HG03342 (cell line): ENCODE measurements around the gene NPBWR2.

Experiments used
- ATAC-seq: cut with Tn5 transposase; IDR thresholded peaks from one replicate; pipeline ENCODE4 v1.9.1; 2021; ENCODE audit warnings: mild to moderate bottlenecking, moderate library complexity; ENCODE audit not compliant: unreplicated experiment

The NPBWR2 gene

DNA sequence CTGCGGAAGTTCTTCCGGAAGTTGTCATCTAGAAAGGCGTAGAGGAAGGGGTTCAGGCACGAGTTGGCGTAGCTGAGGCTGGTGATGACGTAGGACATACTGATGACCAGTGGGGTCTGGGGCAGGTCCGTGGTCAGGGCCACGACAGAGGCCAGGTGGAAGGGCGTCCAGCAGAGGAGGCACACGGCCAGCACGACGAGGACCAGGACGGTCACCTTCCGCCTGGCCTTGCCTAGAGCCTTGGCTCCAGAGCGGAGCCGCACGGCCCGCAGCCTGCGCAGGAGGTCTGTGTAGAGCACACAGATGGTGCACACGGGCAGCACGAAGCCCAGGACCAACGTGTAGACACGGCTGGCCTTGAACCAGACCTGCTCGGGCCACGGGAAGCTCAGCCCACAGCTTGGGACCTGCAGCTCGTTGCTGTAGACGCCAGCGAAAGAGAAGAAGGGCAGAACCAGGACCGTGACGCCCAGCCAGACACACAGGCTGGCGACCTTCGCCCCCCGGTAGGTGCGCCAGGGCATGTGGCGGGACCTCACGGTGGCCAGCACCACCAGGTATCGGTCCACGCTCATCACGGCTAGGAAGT is 1.4 kb downstream of the NPBWR2 start:
- ATAC-seq = no peak

DNA sequence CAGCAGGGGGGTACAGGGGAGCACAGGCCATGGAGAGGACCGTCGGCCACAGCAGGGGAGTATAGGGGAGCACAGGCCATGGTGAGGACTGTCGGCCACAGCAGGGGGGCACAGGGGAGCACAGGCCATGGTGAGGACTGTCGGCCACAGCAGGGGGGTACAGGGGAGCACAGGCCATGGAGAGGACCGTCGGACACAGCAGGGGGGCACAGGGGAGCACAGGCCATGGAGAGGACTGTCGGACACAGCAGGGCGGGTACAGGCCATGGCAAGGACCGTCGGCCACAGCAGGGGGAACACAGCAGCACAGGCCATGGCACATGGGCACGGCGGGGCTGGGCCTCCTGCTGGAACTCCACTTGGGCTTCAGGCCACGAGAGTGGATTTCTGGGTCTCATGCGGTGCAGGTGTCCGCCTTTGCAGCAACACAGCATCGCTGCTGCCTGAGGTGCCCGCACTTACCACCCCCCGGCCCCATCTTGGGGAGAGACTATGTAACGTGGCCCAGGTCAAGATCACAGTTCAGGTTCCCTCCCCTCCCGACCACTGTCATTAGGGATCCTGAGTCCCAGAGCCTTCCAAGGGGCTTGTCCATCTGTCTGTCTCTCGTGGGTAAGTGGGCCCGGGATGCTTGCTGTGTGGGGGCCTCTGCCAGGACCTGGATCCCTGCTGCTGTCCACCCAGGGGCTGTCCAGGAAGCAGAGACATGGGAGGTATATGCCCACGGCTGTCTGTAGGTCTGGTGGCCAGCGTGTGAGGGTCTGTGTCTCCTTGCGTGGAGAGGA is 2.5 kb downstream of the NPBWR2 start:
- no peak for ATAC-seq

DNA sequence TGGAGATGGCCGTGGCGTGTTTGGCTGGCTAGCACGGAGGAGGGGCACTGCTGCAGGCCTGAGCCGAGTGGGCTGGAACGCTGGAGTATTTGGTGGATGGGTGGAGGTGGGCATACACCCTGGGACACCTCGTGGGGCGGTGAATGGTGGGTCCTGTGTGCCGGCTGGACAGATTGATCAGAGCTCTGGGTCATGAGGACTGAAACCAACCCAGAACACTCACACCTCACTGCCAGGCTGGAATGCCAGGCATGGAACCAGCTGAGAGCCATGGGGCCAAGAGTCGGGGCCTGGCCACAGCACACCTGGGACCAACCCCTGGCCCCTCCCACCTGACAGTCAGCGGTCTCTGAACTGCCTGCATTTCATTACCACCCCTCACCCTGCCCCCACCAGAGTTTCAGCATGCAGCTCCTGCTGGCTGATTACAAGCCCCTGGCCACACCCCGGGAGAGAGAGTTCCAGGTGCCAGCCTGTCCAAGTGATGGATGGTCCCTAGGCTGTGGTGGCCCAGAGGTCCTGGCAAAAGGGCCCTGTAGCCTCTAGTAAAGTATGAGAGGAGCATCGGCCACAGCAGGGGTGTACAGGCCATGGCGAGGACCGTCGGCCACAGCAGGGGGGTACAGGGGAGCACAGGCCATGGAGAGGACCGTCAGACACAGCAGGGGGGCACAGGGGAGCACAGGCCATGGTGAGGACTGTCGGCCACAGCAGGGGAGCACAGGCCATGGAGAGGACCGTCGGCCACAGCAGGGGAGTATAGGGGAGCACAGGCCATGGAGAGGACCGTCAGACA is 3.3 kb downstream of the NPBWR2 start:
- no peak for ATAC-seq

DNA sequence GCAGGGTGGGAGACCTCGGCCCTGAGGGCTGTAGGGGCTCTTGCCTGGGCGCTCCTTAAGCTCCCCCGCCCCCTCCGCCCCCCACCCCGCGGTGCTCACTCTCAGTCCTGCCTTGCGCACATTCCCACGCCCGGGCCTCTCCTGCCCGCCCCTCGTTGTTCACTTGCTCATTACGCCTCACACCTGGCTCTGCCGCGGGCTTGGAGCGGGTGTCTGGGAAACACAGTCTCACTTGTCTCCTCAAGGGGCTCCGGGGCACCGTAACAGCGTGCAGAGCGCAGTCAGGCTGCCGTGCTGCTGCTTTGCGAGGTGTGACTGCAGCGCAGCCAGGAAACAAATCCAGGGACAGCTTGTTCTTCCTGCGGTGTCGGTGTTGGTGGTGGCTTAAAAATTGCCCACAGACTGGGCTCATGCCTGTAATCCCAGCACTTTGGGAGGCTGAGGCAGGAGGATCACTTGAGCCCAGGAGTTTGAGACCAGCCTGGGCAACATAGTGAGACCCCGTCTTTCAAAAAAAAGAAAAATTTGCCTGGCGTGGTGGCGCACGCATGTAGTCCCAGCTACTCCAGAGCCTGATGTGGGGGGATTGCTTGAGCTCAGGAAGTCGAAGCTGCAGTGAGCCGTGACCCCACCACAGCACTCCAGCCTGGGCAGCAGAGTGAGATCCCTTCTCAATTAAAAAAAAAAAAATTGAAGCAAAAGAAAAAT is 4.6 kb downstream of the NPBWR2 start:
- no peak for ATAC-seq

DNA sequence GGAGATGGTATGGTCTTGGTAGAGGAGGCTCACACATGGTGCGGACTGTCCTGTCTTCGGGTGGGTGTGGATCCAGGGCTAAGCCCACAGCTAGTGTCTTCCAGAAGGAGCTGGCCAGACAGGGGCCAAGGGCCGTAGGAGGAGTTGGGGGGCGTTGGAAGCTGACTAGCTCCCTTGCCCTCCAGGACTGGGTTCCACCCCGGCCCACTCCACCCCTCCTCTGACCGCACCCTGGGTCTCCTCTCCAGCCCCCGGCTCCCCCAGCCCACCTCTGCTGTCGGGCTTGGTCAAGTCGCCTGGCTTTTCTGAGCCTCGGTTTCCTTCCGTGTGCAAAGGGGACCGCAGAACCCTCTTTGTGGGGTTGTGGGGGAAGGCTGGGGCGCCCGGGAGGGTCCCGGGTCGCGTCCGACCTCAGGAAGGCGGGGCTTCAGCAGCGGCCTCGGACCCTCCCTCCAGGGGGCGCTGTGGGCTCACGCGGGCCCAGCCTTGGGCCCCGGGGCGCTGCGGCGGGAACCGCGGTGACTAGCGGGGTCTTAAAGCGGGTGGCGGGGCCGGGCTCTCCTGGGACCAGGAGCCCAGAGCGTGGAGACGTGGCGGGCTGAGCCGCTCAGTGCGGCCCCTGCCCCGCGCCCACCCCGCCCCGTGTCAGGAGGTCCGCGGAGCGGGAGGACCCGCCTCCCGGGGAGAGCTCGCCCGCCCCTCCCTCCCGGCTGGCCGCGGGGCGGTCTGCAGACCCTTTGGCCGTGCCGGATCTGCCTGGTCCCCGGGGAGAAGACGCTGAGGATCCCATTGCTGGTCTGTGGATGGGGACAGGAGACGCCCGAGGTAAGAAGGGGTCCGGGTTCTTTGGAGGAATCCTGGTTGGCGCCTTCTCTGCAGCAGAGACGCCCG is 5.4 kb downstream of the NPBWR2 start:
- ATAC-seq = no peak

DNA sequence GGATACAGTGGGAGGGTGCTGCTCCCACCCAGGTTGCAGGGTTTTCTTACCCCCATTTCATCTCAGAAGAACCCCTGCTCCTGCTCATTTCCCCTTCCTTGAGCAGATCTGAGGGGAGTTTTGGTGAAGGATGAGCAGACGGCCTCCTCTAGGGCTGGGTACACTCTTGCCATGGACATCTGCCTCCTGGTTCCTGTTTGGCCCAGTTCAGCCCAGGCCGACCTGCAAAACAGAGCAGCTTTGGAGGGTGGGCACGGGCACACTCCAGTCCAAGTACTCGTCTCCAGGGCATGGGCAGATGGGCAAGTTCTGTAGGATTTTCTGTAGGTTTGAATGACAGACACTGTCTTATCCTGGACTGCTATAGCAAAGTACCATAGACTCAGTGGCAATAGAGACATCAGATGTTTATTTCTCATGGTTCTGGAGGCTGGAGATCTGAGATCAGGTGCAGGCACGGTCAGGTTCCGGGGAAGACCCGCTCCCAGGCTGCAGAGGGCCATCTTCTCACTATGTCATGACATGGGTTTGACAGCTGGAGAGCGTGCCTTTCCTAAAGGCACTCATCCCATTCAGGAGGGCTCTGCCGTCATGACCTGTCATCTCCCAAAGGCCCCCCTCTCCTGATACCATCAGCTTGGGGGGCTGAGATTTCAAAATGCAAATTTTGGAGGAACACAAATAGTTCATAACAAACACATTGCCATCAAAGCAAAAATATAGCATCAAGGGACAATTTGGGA is 6.2 kb downstream of the NPBWR2 start:
- ATAC-seq = no peak

DNA sequence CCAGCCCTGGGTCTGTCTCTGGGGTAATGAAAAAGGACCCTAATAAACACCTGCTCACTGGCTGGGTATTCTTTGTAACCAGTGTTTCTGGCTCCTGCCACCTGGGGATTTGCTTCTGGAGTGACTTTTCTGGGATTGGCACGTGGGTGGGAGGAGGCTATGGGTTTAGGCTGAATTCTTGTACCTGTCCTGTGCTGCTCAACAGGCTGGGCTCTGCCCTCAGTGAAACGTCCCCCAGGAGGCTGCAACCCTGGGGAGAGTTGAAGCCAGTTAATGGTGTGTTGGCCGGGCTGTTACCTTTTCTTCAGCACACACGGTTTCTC is 6.8 kb downstream of the NPBWR2 start:
- ATAC-seq = no peak

DNA sequence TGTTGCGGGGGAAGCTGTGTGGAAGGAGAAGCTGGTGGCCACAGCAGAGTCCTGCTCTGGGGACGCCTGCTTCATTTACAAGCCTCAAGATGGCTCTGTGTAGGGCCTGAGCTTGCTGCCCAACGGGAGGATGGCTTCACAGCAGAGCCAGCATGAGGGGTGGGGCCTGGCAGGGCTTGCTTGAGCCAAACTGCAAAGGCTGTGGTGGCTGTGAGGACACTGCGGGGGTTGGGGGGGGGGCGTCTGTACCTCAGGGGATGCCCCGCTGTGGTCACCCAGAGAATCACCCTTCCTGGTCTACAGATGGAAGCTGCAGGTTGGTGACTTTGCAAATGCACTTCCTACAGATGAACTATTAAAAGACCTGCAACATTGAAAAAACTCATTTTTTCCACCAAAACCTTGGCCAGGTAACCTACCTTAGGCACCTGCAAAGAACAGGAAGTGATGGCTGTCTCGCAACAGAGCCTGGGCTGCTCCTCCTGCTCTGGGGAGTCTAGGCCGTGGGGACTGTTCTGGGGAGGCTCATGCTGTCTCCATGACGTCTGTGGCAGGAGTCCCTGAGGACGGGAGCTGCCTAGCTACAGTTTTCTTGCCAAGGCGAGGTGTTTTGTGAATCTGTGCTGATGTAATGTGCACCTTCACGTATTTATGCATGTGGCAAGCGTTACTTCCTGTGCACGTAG is 7.3 kb downstream of the NPBWR2 start:
- no peak for ATAC-seq

DNA sequence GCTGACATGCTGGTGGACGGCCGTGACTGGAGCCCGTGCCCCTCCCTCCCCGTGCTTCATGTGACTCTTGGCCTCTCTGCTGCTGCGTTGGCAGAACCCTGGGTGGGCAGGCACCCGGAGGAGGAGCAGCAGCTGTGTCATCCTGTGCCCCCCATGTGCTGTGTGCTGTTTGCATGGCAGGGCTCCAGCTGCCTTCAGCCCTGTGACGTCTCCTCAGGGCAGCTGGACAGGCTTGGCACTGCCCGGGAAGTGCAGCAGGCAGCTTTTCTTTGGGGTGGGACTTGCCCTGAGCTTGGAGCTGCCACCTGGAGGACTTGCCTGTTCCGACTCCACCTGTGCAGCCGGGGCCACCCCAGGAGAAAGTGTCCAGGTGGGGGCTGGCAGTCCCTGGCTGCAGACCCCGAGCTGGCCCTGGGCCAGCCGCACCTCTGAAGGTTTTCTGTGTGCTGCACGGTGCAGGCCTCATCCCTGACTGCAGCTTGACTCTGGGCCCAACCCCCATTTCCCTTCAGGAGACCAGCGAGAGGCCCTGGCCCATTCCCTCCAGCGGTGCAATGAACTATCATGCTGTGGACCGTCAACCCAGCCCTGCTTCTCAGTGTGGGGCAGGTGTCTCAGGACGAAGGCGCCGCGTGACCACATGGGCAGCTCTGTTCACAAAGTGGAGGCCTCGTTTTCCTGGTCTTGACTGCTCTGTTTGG is 8.1 kb downstream of the NPBWR2 start:
- ATAC-seq = no peak

DNA sequence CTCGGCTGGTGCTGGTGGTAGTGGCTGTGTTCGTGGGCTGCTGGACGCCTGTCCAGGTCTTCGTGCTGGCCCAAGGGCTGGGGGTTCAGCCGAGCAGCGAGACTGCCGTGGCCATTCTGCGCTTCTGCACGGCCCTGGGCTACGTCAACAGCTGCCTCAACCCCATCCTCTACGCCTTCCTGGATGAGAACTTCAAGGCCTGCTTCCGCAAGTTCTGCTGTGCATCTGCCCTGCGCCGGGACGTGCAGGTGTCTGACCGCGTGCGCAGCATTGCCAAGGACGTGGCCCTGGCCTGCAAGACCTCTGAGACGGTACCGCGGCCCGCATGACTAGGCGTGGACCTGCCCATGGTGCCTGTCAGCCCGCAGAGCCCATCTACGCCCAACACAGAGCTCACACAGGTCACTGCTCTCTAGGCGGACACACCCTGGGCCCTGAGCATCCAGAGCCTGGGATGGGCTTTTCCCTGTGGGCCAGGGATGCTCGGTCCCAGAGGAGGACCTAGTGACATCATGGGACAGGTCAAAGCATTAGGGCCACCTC is 8.8 kb downstream of the NPBWR2 start:
- ATAC-seq = no peak

DNA sequence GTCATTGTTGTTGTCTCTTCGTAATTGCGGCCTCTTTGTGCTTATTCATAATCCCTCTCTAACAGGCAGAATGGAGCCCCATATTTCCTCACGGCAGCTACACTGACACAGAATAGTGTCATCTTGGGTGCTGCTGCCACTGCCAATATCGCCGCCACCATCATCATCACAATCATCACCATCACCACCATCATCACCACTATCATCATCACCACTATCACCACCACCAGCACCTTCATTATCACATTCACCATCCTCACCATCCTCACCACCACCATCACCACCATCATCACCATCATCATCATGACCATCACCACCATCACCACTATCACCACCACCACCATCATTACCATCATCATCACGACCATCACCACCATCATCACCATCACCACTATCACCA is 10.8 kb downstream of the NPBWR2 start:
- ATAC-seq = no peak

DNA sequence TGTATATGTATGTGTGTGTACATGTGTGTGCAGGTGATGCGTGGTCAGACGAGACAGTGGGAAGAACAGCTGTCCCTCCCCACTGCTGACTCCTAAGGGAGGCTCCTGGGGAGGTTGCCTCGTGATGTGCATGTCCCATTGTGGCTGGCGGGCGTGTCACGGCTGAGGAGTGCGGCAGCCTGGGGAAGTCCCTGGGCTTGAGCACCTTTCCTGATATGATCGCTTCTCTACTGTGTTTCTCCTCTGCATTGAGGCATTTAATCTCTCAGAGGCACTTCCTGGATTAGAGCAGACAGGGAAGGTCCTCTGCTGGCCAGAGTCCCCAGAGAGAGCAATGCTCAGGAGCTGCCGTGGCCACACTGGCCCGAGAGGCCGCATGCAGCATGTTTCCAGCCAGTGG is 11.4 kb downstream of the NPBWR2 start:
- no peak for ATAC-seq

DNA sequence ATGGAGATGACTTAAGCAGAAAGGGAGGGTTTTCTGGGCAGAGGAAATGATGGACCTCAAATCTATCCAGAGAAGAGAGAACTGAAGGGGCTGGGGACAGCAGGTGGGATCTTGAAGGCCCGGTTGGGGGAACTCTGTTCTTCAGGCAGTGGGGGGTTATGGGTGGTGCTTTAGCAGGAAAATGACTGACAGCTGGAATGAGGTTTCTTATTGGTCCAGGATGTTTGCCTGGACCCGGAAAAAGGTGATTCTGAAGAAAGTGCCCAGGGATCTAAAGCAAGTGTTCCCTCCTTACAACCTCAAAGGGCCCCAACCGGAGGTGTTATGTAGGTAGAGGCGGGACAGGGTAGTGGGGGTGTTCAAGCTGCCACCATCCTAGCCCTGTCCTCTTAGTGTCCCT is 11.9 kb downstream of the NPBWR2 start:
- no peak for ATAC-seq

DNA sequence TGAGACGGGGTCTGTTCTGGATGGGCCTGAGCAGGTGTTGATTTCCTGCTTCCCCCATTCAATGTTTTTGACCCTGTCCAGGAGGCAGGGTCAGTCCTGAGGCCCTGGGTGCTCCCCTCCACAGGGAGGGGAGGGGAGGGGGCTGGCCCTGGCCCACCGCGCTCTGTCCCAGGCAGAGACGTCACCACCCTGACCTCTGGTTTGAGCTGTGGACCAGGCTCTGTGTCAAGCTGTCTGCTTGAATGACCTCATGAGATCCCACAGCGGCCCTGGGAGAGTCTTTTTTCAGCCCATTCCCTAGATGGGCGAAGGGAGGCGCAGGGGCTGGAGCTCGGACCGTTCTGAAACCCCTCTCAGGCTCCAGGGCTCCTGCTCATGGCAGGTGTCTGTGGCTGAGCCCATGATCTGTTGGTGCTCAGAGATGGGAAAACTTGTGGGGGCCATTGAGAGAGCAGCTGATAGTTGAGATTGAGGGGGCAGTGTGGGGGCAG is 14.3 kb downstream of the NPBWR2 start:
- ATAC-seq = no peak

DNA sequence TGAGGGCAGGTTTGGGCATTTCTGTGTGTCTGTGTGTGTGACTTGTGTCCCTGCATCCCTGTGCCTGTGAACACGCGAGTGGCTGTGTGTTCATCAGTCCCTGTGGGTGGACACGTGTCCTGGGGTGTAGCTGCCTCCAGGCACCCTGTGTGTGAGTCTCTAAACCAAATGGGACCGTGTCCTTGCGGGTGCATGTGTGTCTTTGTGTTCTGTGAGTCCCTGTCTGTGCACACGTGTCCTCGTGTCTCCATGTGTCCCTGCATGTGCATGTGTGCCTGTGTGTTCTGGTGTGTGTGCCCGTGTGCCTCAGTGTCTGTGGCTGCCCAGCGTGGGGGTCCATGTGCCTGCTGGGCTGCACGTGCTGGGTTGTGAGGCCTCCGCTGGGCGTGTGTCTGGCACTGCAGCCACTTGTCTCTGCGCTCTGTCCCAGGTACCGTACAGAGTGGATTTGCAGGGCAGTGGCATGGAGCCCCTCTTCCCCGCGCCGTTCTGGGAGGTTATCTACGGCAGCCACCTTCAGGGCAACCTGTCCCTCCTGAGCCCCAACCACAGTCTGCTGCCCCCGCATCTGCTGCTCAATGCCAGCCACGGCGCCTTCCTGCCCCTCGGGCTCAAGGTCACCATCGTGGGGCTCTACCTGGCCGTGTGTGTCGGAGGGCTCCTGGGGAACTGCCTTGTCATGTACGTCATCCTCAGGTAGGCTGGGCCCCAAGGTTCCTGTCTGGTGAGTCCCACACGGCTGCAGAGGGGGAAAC is 14.9 kb downstream of the NPBWR2 start:
- no peak for ATAC-seq

DNA sequence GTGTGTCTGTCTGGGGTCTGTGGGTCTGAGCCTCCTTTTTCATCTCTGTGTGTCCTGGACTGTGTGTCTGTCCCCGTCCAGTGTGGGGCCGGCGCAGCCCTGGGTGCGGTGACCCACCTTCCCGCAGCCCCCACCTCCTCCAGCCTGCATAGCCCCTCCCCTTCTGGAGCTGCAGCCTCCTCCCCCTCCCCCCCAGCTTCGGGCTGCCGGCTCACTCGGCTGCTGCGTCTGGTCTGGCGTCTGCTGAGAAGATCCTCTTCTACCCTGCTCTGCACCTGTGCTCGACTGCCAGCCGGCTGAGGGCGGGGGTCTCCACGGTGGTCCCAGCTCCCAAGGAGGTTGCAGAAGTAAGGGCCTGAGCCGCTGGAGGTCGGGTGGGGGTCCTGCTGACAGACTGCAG is 15.6 kb downstream of the NPBWR2 start:
- ATAC-seq = no peak

DNA sequence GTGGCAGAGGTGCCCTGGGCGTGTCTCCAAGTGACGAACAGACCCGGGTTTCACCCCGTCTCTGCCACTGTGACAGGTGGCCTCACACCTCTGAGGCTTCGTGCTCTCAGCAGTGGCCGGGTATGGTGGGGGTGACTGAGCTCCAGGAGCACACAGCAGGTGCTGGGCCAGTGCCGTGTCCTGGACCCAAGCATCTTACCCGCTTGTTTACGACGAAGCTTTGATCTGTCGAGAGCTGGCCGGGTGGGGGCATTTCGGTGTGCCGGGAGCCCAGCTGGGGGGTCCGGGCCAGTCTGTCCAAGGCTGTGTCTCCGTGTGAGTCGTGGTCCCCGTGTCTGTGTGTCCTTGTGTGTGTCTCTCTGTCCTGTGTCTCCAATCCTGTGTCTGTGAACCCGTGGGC is 16.0 kb downstream of the NPBWR2 start:
- ATAC-seq = no peak

DNA sequence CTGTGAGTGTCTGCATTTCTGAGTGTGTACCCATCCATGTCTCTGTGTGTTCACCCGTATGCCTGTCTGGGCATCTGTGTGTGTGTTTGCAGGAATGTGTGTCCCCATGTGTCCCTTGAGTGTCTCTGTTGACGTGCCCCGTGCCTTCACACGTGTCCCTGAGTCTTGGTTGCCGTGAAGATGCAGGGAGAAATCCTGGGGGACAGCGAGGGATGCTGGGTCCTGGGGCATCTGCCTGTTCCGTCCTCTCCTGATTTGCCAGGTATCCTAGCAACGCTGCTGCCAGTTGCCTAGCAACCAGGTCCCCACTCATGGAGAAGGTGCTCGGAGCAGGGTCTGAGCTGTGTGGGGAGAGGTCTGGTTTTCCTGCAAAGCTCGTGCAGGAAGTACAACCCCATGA is 17.2 kb downstream of the NPBWR2 start:
- no peak for ATAC-seq
